NCI-H526 (cell line): Measurements from ENCODE around the gene FBN1.

Experiments used
- DNase-seq, 2 experiments: peaks; one replicate each; lab custom pipeline; 2025; lab: John Stamatoyannopoulos, UW

Gene FBN1

DNA sequence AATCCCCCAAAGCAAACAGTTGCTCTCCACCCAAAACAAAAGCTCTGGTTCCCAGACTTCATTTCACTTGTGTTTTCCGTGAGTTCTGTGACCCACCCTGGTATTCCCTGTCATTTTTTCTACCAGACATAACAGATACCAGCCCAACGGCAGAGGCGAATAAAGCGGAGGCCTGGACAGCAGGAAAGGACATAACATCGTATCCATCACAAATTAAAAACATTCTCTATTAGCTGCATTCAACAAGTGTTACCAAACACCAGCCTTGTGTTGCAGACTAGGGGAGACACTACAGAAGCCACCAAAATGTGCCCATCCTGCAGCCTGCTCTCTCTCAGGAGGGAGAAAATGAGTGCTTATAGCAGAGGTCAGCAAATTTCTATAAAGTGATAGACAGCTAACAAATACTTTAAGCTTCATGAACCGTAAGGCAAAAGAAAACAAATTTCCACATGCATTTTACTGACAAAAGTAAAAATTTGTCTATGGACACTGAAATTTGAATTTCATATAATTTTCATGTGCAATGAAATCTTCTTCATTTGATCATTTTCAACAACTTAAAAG, 7.1 kb upstream of the FBN1 start:
- DNase-seq = no peak

DNA sequence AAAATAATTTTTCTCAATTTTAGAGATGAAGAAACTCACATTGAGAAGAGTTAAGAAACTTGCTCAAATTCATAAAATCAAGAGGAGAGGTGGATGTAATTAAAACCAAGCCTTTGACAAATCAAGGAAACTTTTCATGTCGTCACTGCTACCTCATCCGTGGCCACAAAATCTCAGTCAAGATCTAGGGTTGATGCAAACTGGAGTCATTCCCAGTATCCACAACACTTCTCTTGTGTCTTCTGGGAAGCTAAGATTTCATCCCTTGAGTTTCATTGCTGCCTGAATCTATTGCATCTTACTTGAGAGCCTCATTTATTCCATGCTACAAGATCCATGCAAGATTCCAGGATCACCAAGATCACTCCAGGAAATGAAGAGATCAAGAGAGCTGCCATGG, 5.4 kb upstream of the FBN1 start:
- DNase-seq = no peak

DNA sequence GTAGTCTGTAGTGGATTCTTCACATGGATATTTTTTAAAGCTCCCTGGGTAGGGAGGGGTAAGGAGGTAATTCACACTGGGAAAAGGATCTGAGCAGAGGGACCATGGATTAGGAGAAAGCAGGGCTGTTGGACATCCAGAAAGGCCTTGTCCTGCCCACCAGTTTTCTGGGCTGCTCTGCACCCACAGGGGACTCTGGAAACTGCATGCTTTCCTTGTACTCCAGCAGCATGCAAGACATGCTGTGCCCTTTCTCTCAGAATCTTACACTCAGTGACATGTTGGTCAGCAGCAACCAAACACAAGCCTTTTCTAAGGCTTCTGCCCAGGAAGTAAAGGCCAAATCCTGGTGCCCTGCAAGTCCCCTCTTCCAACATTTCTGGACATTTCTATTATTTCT, 2.5 kb upstream of the FBN1 start:
- no peak for DNase-seq

DNA sequence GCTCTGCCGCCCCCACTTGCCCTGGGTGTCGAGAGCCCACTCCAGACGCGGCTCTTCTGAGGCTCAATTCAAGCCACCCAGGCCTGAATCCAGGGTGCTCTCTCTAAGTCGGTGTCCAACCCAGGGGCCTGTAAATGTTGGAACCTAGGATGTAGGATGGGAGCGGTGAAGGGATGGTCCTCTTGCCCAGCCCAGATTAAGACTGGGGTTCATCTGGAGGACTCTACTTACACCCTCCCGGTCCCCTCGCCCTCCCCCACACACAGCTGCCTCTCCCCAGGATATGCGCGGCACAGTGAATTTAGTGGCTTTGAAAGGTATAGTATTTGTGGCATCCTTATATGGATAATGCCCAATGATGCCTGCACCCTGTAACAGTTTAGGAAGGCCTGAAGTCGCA, 822 bp upstream of the FBN1 start:
- DNase-seq = no peak

DNA sequence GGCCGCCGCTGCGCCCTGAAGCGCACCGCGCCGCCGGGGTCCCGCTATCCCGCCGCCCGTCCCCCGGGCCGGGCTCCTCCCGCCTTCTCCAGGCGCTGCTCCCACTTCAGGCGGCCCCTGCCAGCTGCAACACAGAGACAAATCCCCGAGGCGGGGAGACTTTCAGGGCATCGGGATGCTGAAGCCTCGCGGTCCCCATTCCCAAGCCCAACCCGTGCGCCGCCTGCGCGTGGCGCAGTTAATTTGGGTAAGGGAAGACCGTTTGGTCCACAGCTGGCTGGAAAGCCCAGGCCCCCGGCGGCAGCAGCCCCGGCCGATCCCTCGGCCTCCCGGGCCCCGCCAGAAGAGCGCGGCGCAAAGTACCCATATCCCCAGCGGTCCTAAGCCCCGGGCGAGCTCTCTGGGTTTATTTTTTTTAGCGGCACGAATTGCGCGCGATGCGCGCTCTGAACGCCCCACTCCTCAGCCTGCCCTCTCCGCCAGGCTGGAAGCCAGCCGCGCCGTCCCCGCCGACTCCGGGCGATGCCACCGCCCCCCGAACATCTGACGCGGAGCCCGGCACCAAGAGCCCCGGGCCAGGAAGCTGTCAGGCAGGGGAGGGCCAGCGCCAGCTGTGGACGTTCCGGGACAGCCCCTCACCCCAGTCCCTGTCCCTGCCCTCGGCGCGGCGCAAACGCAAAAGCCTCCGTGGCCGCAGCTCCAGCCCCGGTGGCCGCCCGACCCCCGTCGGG, 517 bp downstream of the FBN1 start:
- peak in 1 of 2 experiments; percentile 60 for DNase-seq

DNA sequence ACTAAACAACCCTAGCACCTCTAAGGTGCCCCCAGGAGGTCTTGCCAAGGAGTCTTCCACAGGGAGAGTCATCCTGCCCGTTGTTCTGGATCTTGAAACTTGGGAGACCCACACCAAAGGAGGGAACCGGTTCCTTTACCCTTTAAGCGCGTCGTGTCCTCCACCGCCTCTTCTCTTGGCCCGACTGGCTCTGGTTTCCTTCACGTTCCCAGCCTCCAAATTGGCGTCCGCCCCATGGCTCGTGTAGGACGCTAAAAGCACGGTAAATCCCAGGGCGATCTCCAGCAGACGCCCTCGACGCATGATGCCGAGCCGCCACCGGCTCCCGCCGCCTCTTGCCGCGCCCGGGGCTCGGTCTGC, 1.1 kb downstream of the FBN1 start:
- no peak for DNase-seq

DNA sequence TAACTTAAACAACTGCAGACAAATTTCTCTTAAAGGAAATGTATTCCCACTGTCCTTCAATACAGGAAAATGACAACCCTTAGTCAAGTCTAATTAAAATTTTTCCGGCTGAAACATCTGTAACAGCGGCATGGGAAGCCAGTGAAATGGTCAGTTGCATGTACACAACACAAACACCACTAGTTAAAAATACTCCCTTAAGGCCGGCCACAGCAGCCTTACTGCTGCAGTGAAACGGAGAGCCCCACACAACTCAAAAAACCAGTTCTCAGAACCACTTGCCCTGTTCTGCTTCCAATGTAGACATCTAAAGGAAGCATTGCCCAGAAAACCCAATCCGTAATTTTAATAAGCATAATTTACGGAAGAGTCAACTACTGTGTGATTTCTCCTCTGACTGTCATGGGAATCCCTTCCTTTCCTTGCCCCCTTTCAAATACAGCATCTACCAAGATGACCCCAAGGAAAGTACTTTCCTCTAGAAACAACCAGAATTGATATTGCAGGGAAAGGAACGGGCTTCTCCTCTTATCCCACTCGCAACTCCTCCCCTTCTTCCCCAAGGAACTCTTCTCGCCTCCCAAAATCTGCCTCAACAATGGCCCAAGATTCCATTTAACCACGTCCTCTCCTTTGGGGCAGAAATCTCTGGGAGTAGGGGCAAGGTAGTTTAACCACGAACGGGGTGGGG, 1.6 kb downstream of the FBN1 start:
- DNase-seq = no peak

DNA sequence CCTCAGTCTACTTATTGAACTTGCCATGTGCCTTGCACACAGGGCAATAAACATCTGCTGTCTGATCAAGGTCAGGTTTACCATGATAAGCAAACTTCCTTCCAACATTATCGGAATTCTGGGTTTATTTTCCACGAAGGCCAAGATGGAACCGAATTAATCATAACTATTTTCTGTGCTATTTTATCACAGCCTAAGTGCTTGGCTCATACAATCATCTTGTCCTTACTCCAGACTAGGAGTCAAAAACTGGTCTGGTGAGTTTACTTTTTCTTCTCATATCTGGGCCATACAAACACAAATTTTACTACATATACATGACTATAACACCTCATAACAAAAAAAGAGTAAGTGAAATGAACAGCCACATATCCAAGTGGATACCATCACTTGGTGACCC, 2.3 kb downstream of the FBN1 start:
- no peak for DNase-seq

DNA sequence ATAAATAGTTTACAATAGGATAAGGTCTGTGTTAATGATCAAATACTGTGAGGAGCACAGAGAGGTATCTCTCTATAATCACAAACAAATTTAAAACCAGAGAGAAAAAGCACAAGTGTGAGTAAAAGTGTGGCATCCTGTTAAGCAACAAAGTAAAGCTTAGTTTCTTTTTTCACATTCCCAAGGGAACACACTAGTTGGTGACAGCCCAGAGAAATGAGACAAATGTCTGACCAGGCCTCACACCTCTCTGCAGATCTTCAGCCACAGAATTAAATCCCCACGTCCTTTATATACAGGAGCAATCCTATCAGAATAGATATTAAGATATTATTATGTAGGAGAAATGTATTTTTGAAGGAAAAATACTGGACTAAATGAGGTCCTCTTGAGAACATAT, 2.7 kb downstream of the FBN1 start:
- no peak for DNase-seq

DNA sequence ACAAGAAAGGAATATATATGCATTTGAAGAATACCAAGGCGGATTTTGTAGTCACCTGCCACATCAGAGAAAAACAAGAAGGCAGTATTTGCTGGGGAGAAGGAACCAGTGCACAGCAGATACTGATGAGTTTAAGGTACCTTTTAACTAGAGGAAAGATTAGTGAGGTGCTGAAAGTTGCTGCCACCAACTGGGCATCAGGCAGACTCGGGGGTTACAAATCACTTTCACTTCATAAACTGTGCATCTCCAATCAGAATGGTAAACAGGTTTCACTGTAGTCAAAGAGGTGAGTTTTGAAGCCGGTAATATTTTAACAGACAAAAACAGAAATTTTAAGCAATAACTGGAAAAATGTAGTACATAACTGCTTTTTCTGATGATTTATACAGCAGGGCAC, 4.1 kb downstream of the FBN1 start:
- peak in 1 of 2 experiments; percentile 8 for DNase-seq

DNA sequence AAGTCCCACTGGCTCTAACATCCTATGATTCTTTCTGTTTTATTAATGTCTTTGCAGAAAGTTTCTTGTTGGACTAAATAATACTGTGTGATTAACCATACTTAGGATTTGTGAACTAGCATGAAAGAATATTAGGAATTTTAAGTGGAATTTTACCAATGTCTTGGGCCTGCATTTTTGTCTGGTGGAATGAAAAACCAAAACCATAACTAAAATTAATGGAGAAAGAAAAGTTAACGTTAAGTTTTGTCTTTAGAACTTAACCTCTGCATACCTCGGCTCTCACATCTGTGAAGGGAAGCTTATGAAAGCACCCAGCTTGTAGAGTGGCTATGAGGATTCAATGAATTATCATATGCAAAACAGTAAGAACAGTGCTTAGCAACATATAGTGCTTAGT, 6.5 kb downstream of the FBN1 start:
- peak in 1 of 2 experiments; percentile 46 for DNase-seq

DNA sequence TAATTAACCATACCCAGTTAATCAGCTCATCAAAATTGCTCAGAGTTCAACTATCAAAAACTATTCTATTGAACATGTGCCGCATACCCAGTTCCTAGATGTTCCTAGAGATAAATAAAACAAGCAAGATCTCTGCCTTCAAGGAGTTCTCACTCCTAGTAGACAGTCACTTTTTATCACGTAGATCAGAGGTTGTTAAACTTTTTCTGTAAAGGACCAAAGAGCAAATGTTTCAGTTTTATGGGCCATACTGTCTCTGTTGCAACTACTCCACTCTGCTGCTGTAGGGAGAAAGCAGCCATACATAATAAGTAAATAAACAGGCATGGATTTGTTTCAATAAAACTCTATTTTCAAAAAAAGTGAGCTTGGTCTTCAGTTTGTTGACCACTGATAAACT, 7.9 kb downstream of the FBN1 start:
- DNase-seq = no peak

DNA sequence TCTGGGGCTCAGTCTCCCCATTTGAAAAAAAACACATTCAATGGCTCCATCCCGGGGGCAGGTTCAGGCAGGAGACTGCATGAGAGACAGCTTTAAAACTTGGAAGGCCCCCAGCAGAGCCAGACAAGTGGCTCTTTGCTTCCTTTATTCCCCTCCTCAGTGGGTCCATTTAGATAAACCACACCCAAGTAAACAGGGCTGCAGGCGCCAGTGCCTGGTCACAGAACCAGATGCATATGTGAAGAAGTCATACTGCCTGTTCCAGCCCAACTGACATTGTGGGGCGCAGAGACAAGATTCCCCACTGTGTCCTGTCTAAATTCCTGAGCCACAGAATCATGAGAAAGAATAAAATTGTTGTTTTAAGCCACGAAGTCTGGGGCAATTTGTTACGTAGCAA, 9.0 kb downstream of the FBN1 start:
- no peak for DNase-seq

DNA sequence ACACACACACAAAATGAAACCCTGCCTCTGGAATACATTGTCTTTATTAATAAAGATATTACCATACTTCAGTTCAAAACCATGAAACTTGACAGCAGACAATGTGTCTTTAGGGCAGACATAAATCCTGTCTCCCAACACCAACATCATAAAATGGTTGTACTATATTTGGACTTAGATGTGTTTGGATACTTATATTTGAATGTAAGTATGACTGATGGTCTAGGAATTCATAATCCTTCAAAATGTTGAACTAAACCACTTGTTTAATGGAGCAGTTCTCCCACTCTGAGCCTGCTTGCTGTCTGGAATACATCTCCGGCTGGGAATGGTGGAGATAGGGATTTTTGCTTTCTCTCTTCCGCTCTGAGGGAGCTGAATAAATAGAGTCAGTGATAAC, 10.6 kb downstream of the FBN1 start:
- no peak for DNase-seq

DNA sequence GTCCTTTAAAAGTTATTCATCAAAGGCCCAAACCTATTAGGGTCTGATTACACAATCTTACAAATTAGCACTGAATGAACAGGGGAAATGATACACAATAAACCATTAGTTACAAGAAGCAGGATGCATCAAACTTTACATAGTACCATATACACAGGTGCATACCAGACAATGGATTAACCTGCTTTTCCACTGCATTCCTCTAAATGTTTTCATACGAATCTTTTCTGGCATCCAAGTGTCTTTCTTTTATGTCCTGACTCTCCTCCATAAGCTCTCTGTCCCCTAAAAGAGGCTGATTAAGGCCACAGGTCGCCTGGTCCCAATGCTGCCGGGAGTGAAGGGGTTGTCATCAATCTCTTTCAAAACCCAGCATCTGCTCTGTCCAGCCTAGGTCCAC, 11.4 kb downstream of the FBN1 start:
- DNase-seq = no peak

DNA sequence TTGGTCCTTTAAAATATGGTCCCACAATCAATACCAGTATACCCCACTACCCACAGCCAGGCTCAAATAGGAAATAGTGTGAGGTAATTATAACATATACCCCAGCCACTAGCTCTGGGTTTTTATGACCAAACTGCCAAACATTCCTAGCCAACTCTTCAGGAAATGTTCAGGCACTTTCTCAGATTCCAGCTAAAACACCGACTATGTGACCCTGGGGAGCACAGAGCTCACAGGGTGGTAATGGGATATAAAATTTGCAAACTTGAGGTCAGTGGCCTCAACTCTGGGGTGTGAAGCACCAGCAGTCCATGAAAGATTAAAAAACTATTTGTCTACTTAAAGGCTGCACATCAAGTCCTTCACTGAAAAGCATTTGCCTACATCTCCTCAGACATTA, 12.9 kb downstream of the FBN1 start:
- no peak for DNase-seq

DNA sequence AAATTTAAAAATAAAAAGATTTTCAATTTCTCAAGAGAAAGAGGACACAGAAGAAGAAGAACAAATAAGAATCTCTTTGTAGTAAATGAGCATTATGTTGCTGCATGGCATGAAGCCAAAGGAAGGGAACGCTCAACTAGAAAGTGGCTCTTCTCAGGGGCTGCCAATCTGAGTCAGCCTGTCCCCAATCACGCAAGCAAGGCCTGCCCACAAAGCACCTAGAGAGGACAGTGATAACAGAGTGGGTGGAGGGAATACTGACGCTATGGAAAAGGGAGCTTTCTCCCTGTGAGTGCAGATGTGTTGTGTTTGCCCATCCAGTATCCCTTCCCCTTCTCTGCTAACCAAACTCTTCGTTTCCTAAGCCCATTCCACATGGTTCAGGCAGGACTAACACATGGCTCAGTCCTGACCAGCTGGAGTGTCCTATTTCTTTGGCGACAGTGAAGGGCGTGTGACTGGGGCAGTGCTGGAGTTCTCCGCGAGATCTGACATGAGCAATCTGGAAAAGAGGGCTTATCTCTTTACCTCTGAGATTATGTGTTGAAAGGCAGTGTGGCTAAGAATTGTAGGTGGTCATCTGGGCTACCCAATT, 14.2 kb downstream of the FBN1 start:
- no peak for DNase-seq

DNA sequence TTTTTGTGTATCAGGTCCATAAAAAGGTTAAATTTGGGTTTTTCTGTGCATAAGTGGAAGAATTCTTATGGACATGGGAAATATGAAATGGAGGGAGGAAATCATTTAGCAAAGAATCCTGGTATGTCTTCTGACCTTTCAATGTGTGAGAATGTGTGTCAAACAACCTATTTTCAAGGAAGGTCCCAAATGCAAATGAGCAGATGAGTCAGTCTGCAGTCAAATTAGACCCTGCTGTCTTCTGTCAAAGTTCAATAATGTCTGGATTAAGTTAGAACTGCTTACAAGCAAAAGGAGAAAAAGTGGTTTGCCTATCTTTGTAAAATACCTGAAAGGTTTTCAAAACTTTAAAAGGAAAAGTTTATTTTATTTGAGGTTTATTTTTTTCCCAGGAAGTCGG, 15.3 kb downstream of the FBN1 start:
- DNase-seq = peak in 1 of 2 experiments; percentile 21

DNA sequence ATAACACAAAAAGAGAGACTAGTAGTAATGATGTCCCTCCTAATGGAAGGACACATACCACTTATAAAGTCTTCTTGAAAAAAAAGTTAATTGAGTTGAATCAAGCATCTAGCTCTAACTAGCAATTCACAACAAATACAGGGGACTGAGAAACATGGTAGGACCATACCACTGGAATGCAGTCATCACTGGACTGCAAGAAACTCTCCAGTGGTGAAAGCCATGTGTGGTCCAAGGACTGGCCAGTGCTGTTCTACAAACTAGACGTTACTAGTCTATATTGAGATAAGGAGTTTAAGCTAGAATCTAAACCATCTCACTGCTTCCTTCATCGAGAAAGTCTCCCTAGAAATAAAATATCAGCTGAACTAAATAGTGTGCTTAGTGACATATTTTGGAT, 16.7 kb downstream of the FBN1 start:
- DNase-seq = no peak

DNA sequence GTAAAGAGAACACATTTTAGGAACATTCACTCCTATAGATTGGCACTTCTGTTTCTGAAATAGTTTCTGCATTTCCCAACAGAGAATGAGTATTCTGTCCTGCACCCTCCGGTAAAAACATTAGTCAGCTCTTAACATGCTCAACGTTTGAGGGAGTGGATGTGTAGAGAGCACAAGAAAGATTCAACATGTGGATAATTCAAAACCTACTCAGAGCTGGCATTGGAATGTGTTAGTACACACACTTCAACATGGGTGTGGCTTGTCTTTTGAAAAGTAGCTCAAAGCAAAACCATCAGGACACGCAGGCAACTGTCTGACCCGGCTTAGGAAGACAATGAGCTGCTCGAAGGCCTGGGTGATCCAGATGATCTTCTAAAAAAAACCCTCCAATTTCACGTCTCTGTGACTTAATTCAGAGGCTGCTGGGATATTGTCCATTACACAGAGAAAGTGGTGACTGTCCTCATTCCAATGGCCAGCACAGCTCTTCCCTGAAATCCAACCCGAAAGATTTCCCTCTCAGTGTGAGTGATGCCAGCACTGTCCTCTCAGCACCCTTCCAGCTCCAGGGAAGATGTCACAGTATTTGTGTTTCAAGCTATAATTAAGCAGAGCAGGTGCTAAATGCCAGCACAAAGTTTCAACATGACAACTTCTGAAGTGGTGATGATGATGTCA, 18.1 kb downstream of the FBN1 start:
- DNase-seq = no peak

DNA sequence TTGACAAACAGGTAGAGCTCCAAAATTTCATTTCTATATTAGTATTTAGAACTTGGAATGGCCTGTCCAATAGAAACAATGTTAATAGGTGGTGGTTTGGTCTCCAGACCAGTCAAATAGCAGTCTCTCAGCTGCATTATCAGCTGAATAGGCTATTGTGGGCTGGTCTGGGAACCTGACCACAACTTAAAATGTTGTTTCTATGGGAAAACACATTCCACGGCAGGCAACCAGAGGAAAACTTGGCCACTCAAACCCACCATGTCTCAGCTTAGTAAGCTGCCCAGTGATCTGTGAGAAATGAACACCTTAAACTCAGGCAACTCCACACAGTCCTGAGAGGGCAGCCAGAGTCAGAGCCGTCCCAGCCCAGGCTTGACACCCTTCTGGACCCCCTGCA, 20.4 kb downstream of the FBN1 start:
- DNase-seq = no peak

DNA sequence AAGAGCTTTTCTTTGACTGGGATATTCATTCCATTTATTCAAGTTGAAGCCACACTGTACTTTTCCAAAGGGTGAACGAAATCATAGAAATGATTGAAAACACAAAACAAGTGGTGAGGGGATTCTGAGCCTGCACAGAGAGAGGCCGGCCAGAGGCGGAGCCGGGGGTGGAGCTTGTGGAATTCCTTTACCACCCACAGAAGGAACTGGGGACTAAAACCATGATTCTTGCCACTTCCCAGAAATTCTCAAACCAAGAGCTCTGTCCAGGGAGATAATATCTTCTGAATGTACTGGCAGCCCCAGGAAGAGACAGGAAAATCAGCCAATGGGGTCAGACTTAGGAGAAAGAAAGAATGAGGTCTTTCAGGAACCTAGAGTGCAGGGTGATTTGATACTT, 20.8 kb downstream of the FBN1 start:
- no peak for DNase-seq

DNA sequence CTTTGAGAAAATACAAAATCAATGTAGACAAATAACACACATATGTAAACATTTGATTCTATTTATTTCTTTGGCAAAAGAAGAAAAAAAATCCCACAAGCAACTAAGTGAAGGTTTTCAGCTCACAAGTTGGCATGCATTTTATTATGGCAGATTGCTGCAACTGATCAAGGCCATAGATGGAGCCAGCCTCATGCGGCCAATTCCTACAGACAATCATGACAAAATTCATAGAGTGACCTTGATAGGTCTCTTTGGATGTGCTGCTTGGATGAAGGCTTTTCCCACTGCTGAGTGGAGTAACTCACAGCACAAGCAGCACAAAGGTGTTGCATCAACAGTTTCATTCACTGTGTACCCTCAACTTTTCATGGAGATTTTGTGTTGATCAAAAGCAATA, 22.1 kb downstream of the FBN1 start:
- no peak for DNase-seq
